Measurements from ENCODE around the gene TFDP2. TPM values are rescaled to one million over a fixed set of nuclear protein-coding genes. Genes with fewer than 3 reads are reported as not detected.

The TFDP2 gene
- total and polyA plus RNA-seq, 9 of the 15 experiments (the other 6 are each of a cell fraction or from before 2014, with no cell fraction given), result 95.6 to 179 (median 126) TPM

- no peak overlapping the region for H3K4me3 ChIP-seq
- FAIRE-seq, result no peak
- 82% methylated on average over 13 of the region's 13 CpGs for WGBS (ENCODE audit: insufficient coverage, low coverage, missing lambda C conversion rate)
Measured at GRCh38 chr3:142150271-142150670, 927 bp upstream of the TFDP2 start.

DNA sequence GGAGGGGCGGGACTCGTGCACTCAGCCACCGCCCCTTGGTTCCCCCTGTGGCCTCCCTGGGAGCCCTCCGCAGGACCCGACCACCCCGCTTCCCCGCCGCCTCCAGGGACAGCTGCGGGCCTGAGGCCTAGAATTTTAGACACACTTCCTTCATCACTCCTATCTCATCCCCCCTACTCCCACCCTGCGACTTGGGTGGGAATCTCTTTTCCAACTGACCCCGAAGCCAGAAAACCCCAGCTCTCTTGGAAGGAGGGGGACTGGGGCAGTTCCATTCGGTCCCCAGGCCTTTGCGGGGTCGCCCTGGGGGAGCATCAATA, 289 bp upstream of the TFDP2 start:
- H3K79me2 ChIP-seq (ENCODE audit: control insufficient read depth, insufficient read depth, low read length), result peaks cover 14% of the 10 kb centered on the region; the same call in 2 of the 3 replicates
- no peak for FAIRE-seq
- ATAC-seq, result no peak
- H3K9me3 ChIP-seq (replicated peaks; ENCODE audit: control insufficient read depth, insufficient read depth, low read depth, low read length), result no peaks in the 10 kb centered on the region
- H3K4me2 ChIP-seq (ENCODE audit: insufficient read depth, low read length), result no peak overlapping the region
- POLR2A ChIA-PET, result no interaction called here
- CTCF ChIA-PET (ENCODE audit: low intra/inter-chr PET ratio), result no interaction called here
- in situ Hi-C loops (cut with MboI) (no loop called here), intact Hi-C loops (cut with micrococcal nuclease) (no loop called here)
- no peaks in the 10 kb centered on the region for H4K20me1 ChIP-seq (replicated peaks; ENCODE audit: control insufficient read depth, insufficient read depth, low read length)
- H3K9ac ChIP-seq (ENCODE audit: insufficient read depth in 1 of 2, low read depth in 2 of 2, low read length in 2 of 2), result no peak overlapping the region
- H3K4me3 ChIP-seq, result peak overlapping the region; percentile 47; the same call in 1 of the 2 replicates
- no peaks in the 10 kb centered on the region for H3K27me3 ChIP-seq (ENCODE audit: control insufficient read depth in 2 of 2, insufficient read depth in 2 of 2, low read length in 2 of 2)
- DNase-seq (ENCODE audit: extremely low read depth in 1 of 4, low spot score in 3 of 4), result no peak
- no peak for TF ChIP-seq SIN3B (IDR thresholded peaks at IDR 0.05; ENCODE audit: low read depth)
- peak; percentile 1 for TF ChIP-seq TBP (optimal IDR thresholded peaks at IDR 0.05; ENCODE audit: low read depth, low read length)
- no peaks in the 10 kb centered on the region for H3K36me3 ChIP-seq (ENCODE audit: control insufficient read depth, insufficient read depth, low read length)
- H3K9me1 ChIP-seq (ENCODE audit: control insufficient read depth, insufficient read depth, low read length), result no peaks in the 10 kb centered on the region
- BruUV-seq (replicated peaks), result no TSS peak
- H3K27ac ChIP-seq (ENCODE audit: extremely low read depth, low read depth, low read length), result no peak overlapping the region
- peaks cover 2 to 9% of the 10 kb centered on the region in 2 experiments; a peak in 1 of 5 replicates for H3K4me1 ChIP-seq (replicated peaks in 1 of 2; ENCODE audit: control insufficient read depth in 2 of 2, insufficient read depth in 2 of 2, low read length in 2 of 2)
- H2AFZ ChIP-seq (ENCODE audit: low read depth, low read length), result peak overlapping the region; percentile 36
- 88% methylated on average over 10 of the region's 14 CpGs for WGBS (ENCODE audit: insufficient coverage, low coverage, missing lambda C conversion rate)

More at GRCh38 chr3:142150271-142150670, 927 bp upstream of the TFDP2 start:
- intact Hi-C loops (cut with micrococcal nuclease), result no loop called here
- ChIA-PET POLR2A (no interaction called here), CTCF (ENCODE audit: low intra/inter-chr PET ratio) (no interaction called here)
- Histone ChIP-seq H3K9me3 (replicated peaks; ENCODE audit: control insufficient read depth, insufficient read depth, low read depth, low read length) (no peaks in the 10 kb centered on the region), H3K36me3 (ENCODE audit: control insufficient read depth, insufficient read depth, low read length) (no peaks in the 10 kb centered on the region), H3K9me1 (ENCODE audit: control insufficient read depth, insufficient read depth, low read length) (no peaks in the 10 kb centered on the region), H3K4me1 (replicated peaks in 1 of 2; ENCODE audit: control insufficient read depth in 2 of 2, insufficient read depth in 2 of 2, low read length in 2 of 2) (peaks cover 0 to 9% of the 10 kb centered on the region in 2 experiments; a peak in 1 of 5 replicates), H3K27me3 (ENCODE audit: control insufficient read depth in 2 of 2, insufficient read depth in 2 of 2, low read length in 2 of 2) (no peaks in the 10 kb centered on the region), H3K27ac (ENCODE audit: extremely low read depth, low read depth, low read length) (no peak overlapping the region), H3K4me2 (ENCODE audit: insufficient read depth, low read length) (no peak overlapping the region), H3K79me2 (ENCODE audit: control insufficient read depth, insufficient read depth, low read length) (peaks cover 14% of the 10 kb centered on the region; the same call in 2 of the 3 replicates), H2AFZ (ENCODE audit: low read depth, low read length) (no peak overlapping the region), H4K20me1 (replicated peaks; ENCODE audit: control insufficient read depth, insufficient read depth, low read length) (no peaks in the 10 kb centered on the region), H3K9ac (ENCODE audit: insufficient read depth in 1 of 2, low read depth in 2 of 2, low read length in 2 of 2) (no peak overlapping the region)
- in situ Hi-C loops (cut with MboI), result no loop called here
- TF ChIP-seq, protein P1, sequence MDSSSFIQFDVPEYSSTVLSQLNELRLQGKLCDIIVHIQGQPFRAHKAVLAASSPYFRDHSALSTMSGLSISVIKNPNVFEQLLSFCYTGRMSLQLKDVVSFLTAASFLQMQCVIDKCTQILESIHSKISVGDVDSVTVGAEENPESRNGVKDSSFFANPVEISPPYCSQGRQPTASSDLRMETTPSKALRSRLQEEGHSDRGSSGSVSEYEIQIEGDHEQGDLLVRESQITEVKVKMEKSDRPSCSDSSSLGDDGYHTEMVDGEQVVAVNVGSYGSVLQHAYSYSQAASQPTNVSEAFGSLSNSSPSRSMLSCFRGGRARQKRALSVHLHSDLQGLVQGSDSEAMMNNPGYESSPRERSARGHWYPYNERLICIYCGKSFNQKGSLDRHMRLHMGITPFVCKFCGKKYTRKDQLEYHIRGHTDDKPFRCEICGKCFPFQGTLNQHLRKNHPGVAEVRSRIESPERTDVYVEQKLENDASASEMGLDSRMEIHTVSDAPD (CRISPR knock-in tag; IDR thresholded peaks at IDR 0.05), result no peak
- peak; percentile 53 for TF ChIP-seq ZNF316 (IDR thresholded peaks at IDR 0.05)
- TF ChIP-seq TRIM28 (IDR thresholded peaks at IDR 0.05), result 0 out of 2 replicates have a peak, but pooled peaks have one; percentile 20
- no TSS peak for BruUV-seq (replicated peaks)
- no peak for DNase-seq (ENCODE audit: extremely low read depth in 1 of 4, low spot score in 3 of 4)
- ATAC-seq, result no peak

All from K562 (cell line).